Measurements from ENCODE around the gene OBSCN. TPM values are rescaled to one million over a fixed set of nuclear protein-coding genes. Genes with fewer than 3 reads are reported as not detected.
A peak's percentile ranks its signal among the peaks of the same experiment; 100 is the strongest.

The OBSCN gene
- total and polyA plus RNA-seq, 2 of the 13 experiments (the other 11 are each of a cell fraction or from before 2014, with no cell fraction given), result 0.20 TPM

- in situ Hi-C loops (cut with HindIII; ENCODE audit: extremely low pct_ligation_motif_present, low pct_unique_long_range_greater_than_20kb) (no loop called here), intact Hi-C loops (cut with micrococcal nuclease; ENCODE audit: unreplicated experiment) (no loop called here)
- Histone ChIP-seq H3K27ac (ENCODE audit: extremely low read length, insufficient read depth, low read length) (no peak overlapping the region), H3K9me3 (ENCODE audit: low read length) (no peaks in the 10 kb centered on the region), H3K4me3 (replicated peaks in 1 of 3; ENCODE audit: insufficient read depth in 1 of 3, low read depth in 2 of 3, low read length in 3 of 3) (peak overlapping the region in 2 of 3 experiments; percentile 26 to 63; a peak in 1 of 6 replicates), H3K36me3 (replicated peaks in 1 of 2; ENCODE audit: control insufficient read depth in 1 of 2, insufficient read depth in 2 of 2, low read length in 2 of 2) (no peaks in the 10 kb centered on the region), H3K79me2 (ENCODE audit: insufficient read depth, low read length) (no peaks in the 10 kb centered on the region), H4K20me1 (ENCODE audit: insufficient read depth, low read length) (no peaks in the 10 kb centered on the region), H3K4me2 (ENCODE audit: low read depth, low read length) (peak overlapping the region; percentile 65), H2AFZ (ENCODE audit: low read length) (no peak overlapping the region), H3K27me3 (ENCODE audit: control insufficient read depth in 1 of 2, insufficient read depth in 2 of 2, low read length in 2 of 2) (peaks cover 0 to 18% of the 10 kb centered on the region in 2 experiments; a peak in 4 of 5 replicates), H3K9ac (ENCODE audit: insufficient read depth, low read depth, low read length) (no peak overlapping the region), H3K4me1 (ENCODE audit: insufficient read depth, low read length) (peaks cover 28% of the 10 kb centered on the region)
- WGBS (ENCODE audit: low lambda C conversion rate), result 12% methylated on average over 7 of the region's 25 CpGs
- ATAC-seq (peak; percentile 67), FAIRE-seq (no peak), DNase-seq (ENCODE audit: low spot score) (peak; percentile 64)
- ChIA-PET CTCF (ENCODE audit: low intra/inter-chr PET ratio, low total read pairs) (no interaction called here), POLR2A (no interaction called here)
- no TSS peak for BruUV-seq (replicated peaks)
- TF ChIP-seq LRRFIP1 (CRISPR knock-in tag; conservative IDR thresholded peaks at IDR 0.05) (no peak), PHF21A (CRISPR knock-in tag; IDR thresholded peaks at IDR 0.05) (0 out of 2 replicates have a peak, but pooled peaks have one; percentile 61), ZNF784 (CRISPR knock-in tag; IDR thresholded peaks at IDR 0.05; ENCODE audit: borderline replicate concordance) (no peak), KLF9 (CRISPR knock-in tag; IDR thresholded peaks at IDR 0.05; ENCODE audit: low read depth) (no peak), ZNF556 (CRISPR knock-in tag; IDR thresholded peaks at IDR 0.05; ENCODE audit: borderline replicate concordance) (no peak), KDM5B (CRISPR knock-in tag; IDR thresholded peaks at IDR 0.05; ENCODE audit: borderline replicate concordance) (0 out of 2 replicates have a peak, but pooled peaks have one; percentile 26), CCAR2 (optimal IDR thresholded peaks at IDR 0.05; ENCODE audit: low read depth, low read length) (no peak), ARID3A (IDR thresholded peaks at IDR 0.05; ENCODE audit: low read depth, low read length) (no peak), ZNF770 (CRISPR knock-in tag; IDR thresholded peaks at IDR 0.05) (peak; percentile 88), GABPB1 (CRISPR knock-in tag; IDR thresholded peaks at IDR 0.05) (peak; percentile 68; the same call in 1 of the 2 replicates), ZFY (CRISPR knock-in tag; IDR thresholded peaks at IDR 0.05) (0 out of 2 replicates have a peak, but pooled peaks have one; percentile 16)
These were observed 160.3 kb downstream of the OBSCN start for GRCh38 chr1:228367798-228368791.
